Pancreas (tissue), 10 donors: Measurements from ENCODE around the gene CACFD1. TPM values are rescaled to one million over a fixed set of nuclear protein-coding genes. Genes with fewer than 3 reads are reported as not detected.

Experiments used
- ATAC-seq, 4 donors: fragments of 200-7000 bp; cut with Tn5 transposase; one replicate each; pipeline versions ENCODE4 v1.8.0 to v1.9.1; 2020; ENCODE audit warnings: mild to moderate bottlenecking in 4 of 4, moderate library complexity in 4 of 4
- DNase-seq, 6 donors: peaks; one replicate each; pipeline ENCODE4 v3.0.0-alpha.2; 2020
- FAIRE-seq: peaks from 2 replicates; lab custom pipeline; 2012; peaks lifted over from hg19 to GRCh38; lab: Jason Lieb, UNC
- H3K27ac ChIP-seq, 4 donors: fragments of 200-600 bp; sonication (generic); 1 replicate in 3 of 4; 2 replicates in 1 of 4; pipeline versions ENCODE4 v1.5.0 to v1.8.0; 2020
- H3K27me3 ChIP-seq, 4 donors: fragments of 200-600 bp; one replicate each; pipeline ENCODE4 v1.8.0; 2021
- H3K36me3 ChIP-seq, 3 donors: fragments of 200-600 bp; sonication (generic) in 1 of 3; one replicate each; pipeline versions ENCODE4 v1.5.0 to v1.8.0; 2020 to 2021
- H3K4me1 ChIP-seq, 3 donors: fragments of 200-600 bp; one replicate each; pipeline ENCODE4 v1.8.0; 2021
- H3K4me3 ChIP-seq, 4 donors: fragments of 200-600 bp; sonication (generic) in 2 of 4; one replicate each; pipeline versions ENCODE4 v1.5.0 to v1.8.0; 2020 to 2021
- H3K9me3 ChIP-seq, 4 donors: fragments of 200-600 bp; one replicate each; pipeline ENCODE4 v1.8.0; 2021
- WGBS, 2 donors: extraction: QIAGEN DNeasy Blood & Tissue Kit; methylation state at CpG; one replicate each; pipeline ENCODE4 v1.1.7; 2013; 5-methylcytosine and 5-hydroxymethylcytosine counted together
- intact Hi-C, 3 donors: fragments of 100-400 bp; cut with DNase I; formaldehyde crosslinking; loops; one replicate each; pipeline versions ENCODE4 v1.11.1 to v1.14.2; 2022
- polyA plus RNA-seq, 2 donors: library from polyadenylated mRNA; stranded (reverse); fragments of 200-250 nt; gene quantifications; one replicate each; pipeline ENCODE4 v1.2.3, GENCODE V29; 2013
- total RNA-seq, 6 donors: library from RNA; stranded (reverse); fragmentation: NEBNext Ultra II Directional in 4 of 6; extraction: Animal tissue kit (Norgen Biotek cat#: 25700) in 4 of 6; gene quantifications; one replicate each; pipeline versions ENCODE4 v1.2.1 to v1.2.4, GENCODE V29; 2021 to 2023
- TF ChIP-seq, protein P1 (sequence below), 4 donors: fragments of 200-600 bp; sonication (generic) in 3 of 4; IDR thresholded peaks; one replicate each; pipeline versions ENCODE4 v1.5.0 to v1.8.0; 2021; ENCODE audit warnings: antibody characterized with exemption in 4 of 4
- donor health status: healthy with polysubstance abuse.
- donor health status: DM: no; HTN: no; CAD: no; lungs with moderate emphysema.
- donor health status: DM: no; HTN: no; CAD: no.
- donor health status: control.
- donor health status: control.
- donor health status: Bipolar disorder and iron deficiency.
- donor health status: DM: yes; HTN: yes; CAD: no.
- donor health status: DM: no; HTN: no; CAD: no.
- donor health status: DM: no; HTN: no; CAD: no.
- donor health status: DM: yes; HTN: yes; CAD: no.

CACFD1 gene
- total and polyA plus RNA-seq, 8 donors: 15.6 to 26.2 (median 19.0) TPM

DNA sequence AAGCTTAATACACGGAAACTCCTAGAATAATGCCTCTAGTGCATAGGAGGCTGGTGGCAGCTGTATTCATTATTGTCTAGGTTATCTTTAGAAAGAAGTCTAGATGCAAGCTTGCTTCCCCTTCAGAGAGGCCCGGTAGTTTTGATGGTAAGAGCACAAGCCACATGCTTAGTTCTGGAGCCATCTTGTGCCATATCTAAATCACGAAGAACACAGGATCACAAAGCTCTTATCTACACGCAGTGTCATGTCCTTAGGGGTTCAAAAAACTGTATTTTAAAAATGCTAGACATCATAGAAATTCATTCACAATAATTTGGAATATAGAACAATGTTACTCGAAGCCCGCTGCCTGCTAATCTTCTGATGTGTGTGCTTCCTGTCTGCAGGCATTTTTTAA lies 6.2 kb downstream of the CACFD1 start:
- peaks cover 0 to 8% (median 0%) of the 10 kb centered on the region in 3 donors for H3K36me3 ChIP-seq
- H3K9me3 ChIP-seq: no peaks in the 10 kb centered on the region
- ATAC-seq (no peak), DNase-seq (no peak), FAIRE-seq (no peak)
- no peak overlapping the region for H3K27ac ChIP-seq
- no peaks in the 10 kb centered on the region for H3K27me3 ChIP-seq
- TF ChIP-seq, protein P1, sequence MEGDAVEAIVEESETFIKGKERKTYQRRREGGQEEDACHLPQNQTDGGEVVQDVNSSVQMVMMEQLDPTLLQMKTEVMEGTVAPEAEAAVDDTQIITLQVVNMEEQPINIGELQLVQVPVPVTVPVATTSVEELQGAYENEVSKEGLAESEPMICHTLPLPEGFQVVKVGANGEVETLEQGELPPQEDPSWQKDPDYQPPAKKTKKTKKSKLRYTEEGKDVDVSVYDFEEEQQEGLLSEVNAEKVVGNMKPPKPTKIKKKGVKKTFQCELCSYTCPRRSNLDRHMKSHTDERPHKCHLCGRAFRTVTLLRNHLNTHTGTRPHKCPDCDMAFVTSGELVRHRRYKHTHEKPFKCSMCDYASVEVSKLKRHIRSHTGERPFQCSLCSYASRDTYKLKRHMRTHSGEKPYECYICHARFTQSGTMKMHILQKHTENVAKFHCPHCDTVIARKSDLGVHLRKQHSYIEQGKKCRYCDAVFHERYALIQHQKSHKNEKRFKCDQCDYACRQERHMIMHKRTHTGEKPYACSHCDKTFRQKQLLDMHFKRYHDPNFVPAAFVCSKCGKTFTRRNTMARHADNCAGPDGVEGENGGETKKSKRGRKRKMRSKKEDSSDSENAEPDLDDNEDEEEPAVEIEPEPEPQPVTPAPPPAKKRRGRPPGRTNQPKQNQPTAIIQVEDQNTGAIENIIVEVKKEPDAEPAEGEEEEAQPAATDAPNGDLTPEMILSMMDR (IDR thresholded peaks at IDR 0.05): no peak
- H3K4me1 ChIP-seq: peaks cover 5 to 7% (median 6%) of the 10 kb centered on the region in 3 donors
- 76 to 78% methylated on average over 6 of the region's 6 CpGs for WGBS, 2 donors
- H3K4me3 ChIP-seq: no peak overlapping the region
- intact Hi-C loops: no loop called here

DNA sequence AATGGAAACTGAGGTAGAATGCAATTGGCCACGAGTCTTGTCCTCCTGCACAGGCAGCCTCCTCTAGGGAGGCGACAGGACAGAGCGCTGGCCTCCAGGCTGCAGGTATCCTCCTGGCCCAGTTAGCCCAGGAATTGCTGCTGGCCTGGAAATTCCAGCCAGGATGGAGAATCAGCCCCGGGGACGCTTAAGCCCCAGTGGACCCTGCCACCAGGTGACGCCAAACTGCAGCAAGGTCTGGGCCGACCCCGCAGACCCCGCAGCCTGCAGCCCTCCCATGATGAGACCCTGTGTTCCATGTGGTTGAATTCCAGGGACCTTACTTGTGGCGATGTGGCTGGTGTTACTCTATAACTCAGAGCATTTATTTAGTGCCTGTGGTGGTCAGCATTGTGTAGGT lies 7.3 kb downstream of the CACFD1 start:
- intact Hi-C loops: no loop called here
- Histone ChIP-seq H3K4me3 (no peak overlapping the region), H3K36me3 (peaks cover 0 to 8% (median 0%) of the 10 kb centered on the region in 3 donors), H3K27me3 (no peaks in the 10 kb centered on the region), H3K27ac (no peak overlapping the region), H3K9me3 (no peaks in the 10 kb centered on the region), H3K4me1 (peaks cover 0 to 7% (median 4%) of the 10 kb centered on the region in 3 donors)
- no peak for FAIRE-seq
- no peak for ATAC-seq
- TF ChIP-seq, protein P1 (IDR thresholded peaks at IDR 0.05): no peak
- peak in 1 of 6 donors; percentile 35 for DNase-seq
- WGBS, 2 donors: 80 to 82% methylated on average over 10 of the region's 10 CpGs

DNA sequence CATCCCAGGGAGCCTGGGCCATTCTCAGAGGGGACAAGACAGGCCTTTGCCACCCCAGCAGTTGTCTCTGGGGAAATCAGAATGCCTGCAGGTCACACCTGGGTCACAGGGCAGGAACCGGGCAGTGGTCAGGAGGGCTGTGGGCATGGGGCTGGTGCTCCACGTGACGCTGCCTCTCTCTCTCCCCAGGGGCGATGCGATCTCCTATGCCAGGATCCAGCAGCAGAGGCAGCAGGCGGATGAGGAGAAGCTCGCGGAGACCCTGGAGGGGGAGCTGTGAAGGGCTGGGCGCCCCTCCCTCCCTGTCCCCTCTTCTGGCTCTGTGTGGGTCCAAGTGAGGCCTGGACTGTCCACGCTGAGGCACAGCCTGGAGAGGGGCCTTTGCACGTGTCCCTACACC lies 8.6 kb downstream of the CACFD1 start:
- 91 to 94% methylated on average over 9 to 11 of the region's 11 CpGs for WGBS, 2 donors
- Histone ChIP-seq H3K9me3 (no peaks in the 10 kb centered on the region), H3K4me3 (no peak overlapping the region), H3K4me1 (peaks cover 0 to 7% (median 4%) of the 10 kb centered on the region in 3 donors), H3K27me3 (no peaks in the 10 kb centered on the region), H3K36me3 (peaks cover 0 to 8% (median 0%) of the 10 kb centered on the region in 3 donors), H3K27ac (no peak overlapping the region)
- DNase-seq: peak in 1 of 6 donors; percentile 63
- intact Hi-C loops: no loop called here
- TF ChIP-seq, protein P1 (IDR thresholded peaks at IDR 0.05): no peak
- no peak for ATAC-seq
- FAIRE-seq: no peak

DNA sequence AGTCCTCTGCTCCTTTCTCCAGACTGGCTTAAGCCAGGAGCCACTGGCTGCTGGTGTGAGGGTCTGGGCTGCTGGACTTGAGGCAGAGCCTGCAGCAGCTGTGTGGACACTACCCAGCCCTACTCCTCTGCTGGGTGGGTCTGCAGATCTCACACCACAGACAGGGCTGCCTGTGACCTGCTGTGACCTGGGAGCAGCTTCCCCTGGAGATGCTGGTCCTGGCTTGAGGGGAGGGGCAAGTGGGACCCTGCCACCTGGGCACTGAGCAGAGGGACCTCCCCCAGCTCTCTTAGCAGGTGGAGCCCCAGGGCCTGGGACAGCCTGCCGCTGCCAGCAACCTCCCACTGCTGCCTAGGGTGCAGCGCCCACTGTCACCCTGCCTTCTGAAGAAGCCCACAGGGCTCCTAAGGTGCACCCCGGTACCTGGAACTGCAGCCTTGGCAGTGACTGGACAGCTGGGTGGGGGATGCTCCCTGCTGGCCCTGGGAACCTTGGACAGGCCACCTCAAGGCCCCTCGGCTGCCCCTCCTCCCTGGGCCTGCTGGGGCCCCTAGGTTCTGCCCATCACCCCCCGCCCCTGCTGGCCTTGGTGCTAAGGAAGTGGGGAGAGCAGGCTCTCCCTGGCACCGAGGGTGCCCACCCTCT lies 9.1 kb downstream of the CACFD1 start:
- H3K27ac ChIP-seq: no peak overlapping the region
- peak in 1 of 6 donors; percentile 42 for DNase-seq
- H3K4me1 ChIP-seq: peaks cover 0 to 7% (median 4%) of the 10 kb centered on the region in 3 donors
- no peak for FAIRE-seq
- H3K36me3 ChIP-seq: peaks cover 0 to 8% (median 0%) of the 10 kb centered on the region in 3 donors
- TF ChIP-seq, protein P1 (IDR thresholded peaks at IDR 0.05): no peak
- WGBS, 2 donors: 85 to 92% methylated on average over 4 to 6 of the region's 6 CpGs
- H3K4me3 ChIP-seq: no peak overlapping the region
- intact Hi-C loops: no loop called here
- H3K9me3 ChIP-seq: no peaks in the 10 kb centered on the region
- no peak for ATAC-seq
- H3K27me3 ChIP-seq: no peaks in the 10 kb centered on the region

DNA sequence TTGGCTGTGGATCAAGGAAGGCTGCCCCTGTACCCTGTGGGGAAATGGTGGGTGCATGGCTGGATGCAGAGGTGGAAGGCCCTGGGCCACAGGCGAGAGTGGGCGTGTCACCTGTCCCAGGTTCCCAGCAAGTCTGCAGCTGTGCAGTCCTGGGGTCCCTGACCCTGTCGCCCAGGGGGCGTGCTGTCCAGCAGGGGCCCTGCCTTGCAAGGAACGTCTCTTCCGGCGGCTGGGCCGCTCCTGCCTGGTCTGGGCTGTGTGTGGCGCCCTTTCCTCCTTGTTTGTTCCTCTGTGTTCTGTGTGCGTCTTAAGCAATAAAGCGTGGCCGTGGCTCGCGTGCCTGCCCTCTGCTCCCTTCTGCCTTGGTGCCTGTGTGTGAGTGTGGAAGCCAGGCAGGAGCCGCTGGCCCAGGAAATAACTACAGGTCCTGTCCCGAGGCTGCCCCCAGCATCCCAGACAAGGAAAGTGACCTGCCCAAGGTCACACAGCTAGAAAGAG lies 10.7 kb downstream of the CACFD1 start:
- no peak overlapping the region for H3K27ac ChIP-seq
- ATAC-seq: no peak

More for the DNA sequence above, 10.7 kb downstream of the CACFD1 start:
- no peaks in the 10 kb centered on the region for H3K27me3 ChIP-seq
- H3K4me1 ChIP-seq: peaks cover 0 to 7% (median 4%) of the 10 kb centered on the region in 3 donors
- peaks cover 0 to 8% (median 0%) of the 10 kb centered on the region in 3 donors for H3K36me3 ChIP-seq
- WGBS, 2 donors: 82 to 86% methylated on average over 16 of the region's 16 CpGs
- FAIRE-seq (no peak), DNase-seq (peak in 2 of 6 donors; percentile 52 to 70)
- no peak overlapping the region for H3K4me3 ChIP-seq
- no peaks in the 10 kb centered on the region for H3K9me3 ChIP-seq
- intact Hi-C loops: no loop called here
- TF ChIP-seq, protein P1 (IDR thresholded peaks at IDR 0.05): no peak
